ENCODE data around the gene TLR10.

GRCh38 chr4:38795087-38795486, 12.3 kb upstream of the TLR10 start:
- TF ChIP-seq CTCF (conservative IDR thresholded peaks at IDR 0.05; ENCODE audit: low read depth, low read length) (no peak), EZH2 (IDR thresholded peaks at IDR 0.05; ENCODE audit: borderline replicate concordance, low read depth, low read length, poor library complexity, severe bottlenecking) (no peak)
